GM20431 (cell line): ENCODE measurements around the gene CORO1C.

Experiments used
- in situ Hi-C: fragments of 300-500 bp; cut with MseI, MboI; formaldehyde crosslinking; loops from one replicate; pipeline ENCODE4 v1.15.0; 2020; ENCODE audit warnings: low sequenced_read_pairs; ENCODE audit not compliant: unreplicated experiment

The CORO1C gene

DNA sequence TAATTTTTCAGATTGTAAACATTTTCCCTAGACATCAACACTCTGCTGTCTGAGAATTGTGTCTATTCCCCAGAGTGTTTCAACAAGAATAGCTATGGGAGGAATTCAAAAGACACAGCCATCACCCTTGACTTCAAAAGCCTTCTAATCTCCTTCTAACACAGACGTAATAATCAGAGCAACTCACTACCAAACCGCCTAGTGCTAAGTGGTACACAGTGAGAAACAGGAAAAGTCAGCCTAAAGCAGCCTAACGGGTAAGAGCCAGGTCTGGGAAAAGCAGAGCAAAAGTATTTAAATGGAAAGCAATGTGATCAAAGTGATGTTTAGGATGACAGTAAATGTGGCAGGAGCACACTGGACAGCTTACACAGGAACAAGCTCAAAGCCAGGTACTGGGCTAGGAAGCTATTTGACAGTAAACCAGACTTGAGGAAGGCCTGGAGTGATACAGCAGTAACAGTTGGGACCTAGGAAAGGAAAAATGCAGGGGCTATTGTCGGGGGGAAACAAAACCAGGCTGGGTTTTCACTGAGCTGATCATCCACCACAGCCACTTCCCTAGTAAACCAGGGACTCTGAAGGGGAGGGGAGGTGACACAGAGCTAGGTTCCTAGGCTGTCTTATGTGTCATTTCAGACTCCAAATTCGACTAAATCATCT lies 29.4 kb downstream of the CORO1C start:
- in situ Hi-C loops, result no loop called here

DNA sequence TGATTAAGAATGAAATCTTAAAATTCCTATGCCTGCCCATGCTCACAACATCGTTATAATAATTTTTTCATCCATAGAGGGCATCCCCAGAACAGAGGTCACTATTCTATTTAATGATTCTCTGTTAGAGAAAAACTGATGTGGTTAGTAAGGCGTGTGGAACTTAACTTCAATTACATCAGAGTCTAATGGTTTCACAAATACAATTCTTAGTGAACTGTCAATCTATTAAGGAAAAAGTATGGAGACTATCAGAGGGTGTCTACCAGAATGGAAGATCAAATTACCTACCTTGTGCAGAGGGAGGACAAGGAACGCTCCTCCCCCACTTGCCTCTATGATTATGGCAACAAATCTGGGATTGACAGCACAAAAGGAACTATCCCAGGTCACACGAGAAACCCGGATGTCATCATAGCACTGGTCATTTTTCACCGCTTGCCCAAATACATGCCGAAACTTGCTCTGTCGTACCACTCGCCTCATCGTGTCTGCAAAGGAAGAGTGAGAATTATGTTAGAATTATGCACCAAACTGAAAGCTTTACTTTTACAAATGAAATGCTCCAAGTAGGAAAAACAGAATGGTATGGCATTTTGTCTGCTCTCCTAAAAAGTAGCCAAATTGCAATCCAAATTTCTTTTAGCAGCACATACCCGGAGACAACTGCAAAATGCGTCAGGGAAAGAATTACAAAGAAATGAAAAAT lies 30.3 kb downstream of the CORO1C start:
- in situ Hi-C loops, result no loop called here

DNA sequence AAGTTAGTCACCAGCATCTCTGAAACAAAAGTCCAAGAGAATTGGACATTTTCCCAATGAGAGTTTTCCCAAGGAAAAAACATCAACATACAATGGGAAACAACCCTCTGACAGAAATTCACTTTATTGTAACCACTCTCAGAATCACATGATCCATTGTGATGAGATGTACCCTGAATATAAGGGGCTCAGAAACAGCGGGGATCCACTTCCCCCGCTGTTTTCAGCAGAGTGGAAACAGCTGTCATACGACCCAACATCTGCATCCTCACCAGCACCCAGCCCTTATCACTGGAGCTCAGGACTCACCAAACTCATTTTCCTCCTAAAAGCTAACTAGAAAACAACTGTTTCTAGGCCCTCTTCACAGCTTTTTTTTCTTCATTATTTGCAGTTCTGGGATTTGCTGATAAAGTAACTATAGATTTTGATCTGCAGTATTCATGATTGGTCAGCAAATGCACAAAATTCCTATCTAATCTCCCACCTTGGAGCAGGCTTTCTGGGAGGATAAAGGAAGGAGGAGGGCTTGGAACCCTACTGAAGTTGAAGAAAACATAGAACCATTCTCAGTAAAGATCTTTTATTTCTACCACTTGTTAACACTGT lies 31.3 kb downstream of the CORO1C start:
- in situ Hi-C loops, result no loop called here

DNA sequence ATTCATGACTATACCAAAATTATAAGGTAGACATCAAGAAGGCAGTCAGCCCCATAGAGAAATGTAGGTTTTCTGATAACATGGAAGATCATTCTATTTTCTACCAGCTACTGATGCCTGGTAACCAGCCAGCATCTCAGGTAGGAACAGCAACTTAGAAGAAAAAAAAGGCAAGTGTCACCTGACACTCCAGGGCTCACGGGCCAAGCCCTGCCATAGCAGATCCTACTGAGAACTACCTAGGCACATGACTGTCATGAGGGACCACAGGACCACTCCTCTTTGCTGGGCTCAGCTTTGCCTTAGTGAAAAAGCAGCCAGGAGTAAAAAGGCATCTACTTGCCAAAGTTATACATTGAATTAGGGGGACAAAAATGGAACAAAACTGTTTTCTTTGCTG lies 33.4 kb downstream of the CORO1C start:
- in situ Hi-C loops, result no loop called here

DNA sequence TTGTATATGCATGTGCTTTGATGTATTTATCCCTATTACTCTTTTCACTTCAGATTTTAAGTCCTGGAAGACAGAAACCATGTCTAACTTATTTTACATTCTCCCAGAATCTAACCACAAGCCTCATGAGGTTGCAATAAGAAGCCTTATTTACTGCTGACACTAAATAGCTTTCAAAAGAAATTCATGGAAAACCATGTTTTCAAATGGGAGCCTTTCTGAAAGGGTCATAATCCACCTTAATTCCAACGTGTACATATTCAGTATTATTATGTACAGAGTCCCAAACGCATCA lies 34.4 kb downstream of the CORO1C start:
- in situ Hi-C loops, result no loop called here

DNA sequence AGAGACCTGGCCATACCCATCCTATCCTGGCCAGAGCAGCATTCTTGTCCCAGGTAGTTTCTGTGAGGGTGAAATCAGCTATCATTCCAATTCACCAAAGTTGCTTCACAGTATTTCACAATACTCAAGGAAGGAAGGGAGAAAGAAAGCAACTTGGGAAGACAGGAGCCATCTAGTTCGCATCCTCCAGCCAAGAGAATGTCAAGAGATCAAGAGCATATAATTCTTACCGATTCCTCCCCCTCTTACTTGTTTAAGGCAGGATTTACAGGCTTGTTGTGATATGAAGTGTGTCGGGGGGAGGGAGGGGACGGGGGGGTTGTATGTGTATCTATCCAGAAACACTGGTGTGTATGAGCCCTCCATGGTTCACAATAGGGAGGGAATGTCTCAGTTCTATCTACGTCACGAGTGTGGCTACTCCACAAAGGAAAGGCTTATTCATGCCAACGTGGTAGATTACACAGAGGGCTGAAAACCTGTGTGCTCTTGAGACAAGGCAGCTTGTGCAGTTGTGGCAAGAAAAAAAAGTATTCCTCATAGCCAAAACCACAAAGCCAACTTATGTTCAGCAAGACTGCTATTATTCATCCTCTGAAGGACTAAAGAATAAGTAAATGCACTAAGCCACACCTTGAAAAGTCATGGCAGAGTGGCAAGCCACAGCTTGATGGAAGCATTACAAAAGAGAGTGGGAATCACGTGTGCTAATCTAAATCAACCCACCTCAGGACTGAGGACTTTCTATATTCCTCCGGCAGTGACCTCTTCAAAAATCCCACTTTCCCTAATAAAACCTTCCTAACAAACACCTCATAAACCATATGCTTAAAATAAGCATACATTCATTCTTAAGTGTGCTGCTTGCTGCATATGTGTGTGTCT lies 35.0 kb downstream of the CORO1C start:
- in situ Hi-C loops, result no loop called here

DNA sequence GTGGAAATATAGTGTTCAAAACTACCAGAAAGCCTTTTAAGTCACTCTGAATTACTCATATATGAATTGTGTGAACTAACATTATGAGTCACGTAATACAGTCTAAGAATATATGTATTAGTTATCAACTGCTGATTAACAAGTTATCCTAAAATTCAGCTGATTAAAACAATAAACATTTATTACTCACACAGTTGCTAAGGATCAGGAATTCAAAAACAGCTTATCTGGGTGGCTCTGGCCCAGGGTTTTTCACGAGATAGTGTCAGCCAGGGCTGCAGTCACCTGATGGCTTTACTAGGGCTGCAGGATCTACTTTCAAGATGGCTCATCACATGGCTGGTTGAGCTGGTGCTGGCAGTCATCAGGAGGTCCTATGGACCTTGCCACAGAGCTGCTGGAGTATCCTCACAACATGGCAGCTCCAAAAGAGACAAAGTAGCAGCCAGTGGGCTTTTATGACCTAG lies 36.5 kb downstream of the CORO1C start:
- in situ Hi-C loops, result no loop called here

DNA sequence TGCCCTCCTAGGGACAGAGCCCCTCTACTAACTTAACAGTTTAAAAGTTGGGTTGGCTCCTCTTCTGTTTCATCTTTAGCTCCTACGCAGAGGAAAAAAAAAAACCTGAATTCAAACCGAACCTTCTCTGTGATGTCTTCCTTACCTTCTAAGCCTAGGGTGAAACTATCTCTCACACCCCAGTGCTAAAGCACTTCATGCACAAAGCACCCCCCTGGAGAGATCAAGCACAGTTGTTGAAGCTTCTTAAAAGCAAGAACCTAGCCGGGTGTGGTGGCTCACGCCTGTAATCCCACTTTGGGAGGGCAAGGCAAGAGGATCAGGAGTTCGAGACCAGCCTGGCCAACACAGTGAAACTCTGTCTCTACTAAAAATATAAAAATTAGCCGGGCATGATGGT lies 37.6 kb downstream of the CORO1C start:
- in situ Hi-C loops, result no loop called here

DNA sequence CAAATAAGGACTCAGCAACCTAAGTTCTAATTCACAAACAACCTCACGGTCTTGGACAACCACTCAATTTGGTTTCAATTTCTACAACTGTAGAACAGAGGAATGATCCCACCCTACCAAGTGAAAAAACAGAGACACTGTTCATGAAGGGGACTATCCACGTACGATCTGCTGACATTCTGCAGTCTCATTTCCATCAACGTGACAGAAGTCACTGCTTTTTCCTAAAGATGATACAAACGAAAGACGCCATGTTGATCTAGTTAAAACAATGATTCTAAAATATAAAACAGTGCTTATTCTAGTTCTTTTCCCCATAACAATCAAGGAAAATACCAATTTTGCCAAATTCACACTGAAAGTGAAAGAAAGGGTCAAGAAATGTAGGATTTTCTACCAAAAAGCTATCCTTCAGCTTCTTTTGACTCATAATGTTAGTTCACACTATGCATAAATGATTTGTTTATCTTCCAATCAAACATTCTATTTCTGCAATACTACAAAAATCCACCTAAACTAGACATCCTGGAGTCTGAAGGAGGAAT lies 38.1 kb downstream of the CORO1C start:
- in situ Hi-C loops, result no loop called here

DNA sequence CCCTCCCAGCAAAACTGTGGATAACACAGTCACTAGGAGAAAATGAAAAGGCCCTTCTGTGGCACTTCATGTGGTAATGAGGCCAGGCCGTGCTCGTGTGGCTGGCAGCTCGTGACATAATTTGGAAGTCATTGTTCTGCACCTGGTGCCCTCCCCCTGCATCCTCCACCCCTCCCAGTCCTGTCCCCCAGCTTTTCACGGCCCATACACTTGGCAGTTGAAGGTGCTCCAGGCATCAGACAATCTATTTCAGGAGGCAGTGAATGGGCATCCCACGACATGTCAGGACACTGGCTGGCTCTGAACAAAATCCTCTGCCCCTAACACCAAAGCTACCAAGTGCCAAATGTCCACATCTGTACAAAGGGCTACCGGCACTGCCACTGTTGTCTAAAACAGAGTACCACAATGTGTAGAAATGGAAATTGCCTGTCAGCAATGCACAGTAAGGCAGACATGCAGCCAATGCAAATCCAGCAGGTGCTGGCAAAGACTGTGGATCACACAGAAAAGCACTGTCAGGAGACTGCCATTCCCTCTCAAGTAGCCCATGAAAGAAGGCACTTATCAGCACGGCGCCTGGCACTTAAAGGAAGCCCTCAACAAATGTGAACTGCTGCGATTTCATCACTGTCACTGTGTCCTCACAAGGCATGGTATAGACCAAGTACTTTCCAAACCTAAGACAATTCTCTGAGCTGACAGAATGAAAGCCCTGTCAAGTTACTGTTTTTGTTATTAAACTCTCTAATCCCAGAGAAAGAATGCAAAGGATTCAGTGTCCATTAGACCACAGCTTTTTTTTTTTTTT lies 39.1 kb downstream of the CORO1C start:
- in situ Hi-C loops, result no loop called here

DNA sequence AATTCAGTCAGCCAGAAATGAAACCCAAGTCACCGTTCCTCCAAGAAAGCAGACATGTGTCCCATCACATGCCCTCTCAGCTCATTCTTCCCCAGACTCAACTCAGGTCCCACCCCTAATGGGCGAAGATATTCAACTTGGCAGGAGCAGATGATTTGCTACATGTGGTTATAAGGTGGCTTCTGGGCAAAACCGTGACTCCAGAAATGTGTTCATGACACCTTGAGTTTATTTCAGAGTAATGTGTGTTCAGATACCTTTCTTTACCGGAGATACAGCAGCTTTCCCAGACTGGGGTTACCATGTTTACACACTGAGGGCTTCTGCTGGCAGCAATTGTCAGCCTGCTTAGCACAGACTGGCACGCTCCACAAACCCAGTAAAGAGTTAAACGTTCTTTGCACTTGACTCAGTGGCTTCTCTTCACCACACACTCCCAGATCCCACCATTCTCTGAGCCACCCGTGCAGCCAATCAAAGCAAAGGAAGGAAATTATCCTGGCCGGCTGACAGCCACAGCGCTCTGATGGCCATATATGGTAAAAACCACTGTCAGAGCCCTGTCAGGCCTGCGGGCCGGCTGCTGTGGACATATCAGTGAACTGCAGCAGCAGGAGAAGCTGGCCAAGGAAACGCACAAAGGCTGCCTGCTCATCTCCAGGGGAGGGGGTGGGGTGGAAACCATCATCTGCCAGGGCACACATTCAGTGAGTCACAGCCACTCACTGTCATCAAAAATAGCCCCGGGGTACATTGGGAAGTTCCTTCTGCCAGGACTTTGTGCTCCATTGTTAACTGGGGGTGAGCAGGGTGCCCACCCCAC lies 39.9 kb downstream of the CORO1C start:
- in situ Hi-C loops, result no loop called here

DNA sequence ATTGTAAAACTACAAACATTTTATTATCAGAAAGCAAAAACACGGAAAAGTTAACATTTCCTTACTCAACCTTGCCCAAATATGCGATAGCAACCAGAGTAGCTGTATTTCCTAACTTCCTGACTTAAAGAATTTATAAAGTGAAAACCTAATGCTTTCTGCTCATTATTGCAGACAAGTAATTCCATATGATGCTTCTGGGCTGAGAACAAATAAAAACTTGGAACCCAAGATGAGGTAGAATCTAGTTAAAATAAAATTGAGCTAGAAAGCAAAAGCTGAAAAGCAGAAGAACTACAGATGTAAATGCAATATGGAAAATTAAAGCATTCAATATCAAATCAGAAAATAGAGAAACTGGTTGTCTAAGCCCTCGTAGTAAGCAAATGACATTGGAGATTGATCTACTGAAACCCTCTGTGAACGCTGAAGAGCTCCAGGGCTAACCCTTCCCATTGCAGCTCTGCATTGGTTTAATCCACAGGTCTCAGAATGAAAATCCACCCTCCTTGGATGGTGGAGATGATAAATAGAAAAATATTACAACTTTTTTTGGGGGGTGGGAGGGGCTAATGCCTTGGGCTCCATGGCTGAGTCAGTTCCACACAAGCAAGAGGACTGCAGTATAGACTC lies 40.7 kb downstream of the CORO1C start:
- in situ Hi-C loops, result no loop called here

DNA sequence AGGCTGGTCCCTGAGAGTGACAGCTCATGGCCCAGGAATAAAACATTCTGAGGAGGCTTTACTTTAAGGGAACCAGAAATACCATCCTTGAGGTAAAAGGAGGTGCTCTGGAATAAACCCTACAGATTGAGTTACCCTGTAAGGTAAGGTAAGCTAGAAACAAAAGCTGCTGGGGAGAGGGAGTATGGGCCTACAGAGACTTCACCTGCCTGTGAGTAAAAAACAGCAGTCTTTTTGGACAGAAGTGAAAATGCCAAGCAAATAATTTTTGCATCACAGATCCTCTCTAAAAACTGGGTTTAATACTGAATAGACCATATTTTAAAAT lies 41.2 kb downstream of the CORO1C start:
- in situ Hi-C loops, result no loop called here

DNA sequence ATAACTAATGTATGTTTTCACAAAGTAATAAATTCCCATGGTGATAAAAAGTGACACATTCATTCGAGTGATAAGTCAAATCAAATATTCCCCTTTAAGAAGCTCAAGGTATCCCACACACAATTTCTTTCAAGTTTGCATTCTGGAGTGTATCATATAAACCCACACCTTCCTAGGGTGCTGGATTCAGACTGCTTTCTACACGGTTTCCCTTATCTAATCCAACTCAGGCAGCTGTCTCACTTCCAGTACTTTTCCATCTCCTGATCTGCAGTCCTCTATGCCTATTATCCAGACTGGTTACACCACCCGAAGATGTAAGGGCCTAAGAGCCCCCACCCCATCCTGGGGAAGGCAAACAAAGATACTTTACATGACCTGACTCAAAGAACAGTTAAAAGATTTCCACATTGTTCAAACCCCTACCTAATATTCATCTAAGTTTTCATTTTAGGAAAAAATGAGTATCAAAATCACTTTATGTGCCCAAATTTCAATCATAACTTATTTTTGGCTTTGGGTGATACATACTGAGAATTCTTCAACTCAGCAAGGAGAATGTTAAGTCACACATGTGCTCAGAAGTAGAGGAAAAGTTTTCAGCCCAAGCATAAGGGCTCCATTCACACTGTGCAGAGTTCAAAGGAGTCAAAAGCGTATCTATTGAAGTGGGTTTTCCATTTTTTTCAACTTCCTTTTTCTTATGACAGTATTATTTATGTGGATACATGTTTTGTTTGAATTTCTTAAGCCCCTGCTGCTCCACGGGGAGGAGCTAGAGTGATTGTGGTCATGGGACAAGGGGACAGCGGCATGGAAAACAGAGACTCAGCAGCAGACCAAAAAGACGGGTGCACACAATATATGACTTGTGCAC lies 41.8 kb downstream of the CORO1C start:
- in situ Hi-C loops, result no loop called here

DNA sequence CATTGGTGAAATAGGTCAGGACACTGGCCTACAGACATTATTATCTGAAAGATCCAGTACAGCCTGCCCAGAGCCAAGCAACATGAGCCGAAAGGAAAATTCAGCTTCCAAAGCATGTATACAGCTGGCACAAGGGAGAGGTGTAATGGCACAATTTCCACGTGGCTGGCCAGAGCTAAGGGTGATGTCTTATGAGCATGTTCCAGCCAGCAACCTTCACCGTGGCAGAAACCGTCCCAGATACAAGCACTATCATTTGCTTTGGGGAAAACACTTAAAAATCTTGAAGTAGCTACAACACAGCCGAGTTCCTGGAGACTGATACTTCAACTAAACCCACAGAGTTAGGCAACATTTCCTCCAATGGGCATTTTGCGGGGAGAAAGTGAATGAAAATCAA lies 44.5 kb downstream of the CORO1C start:
- in situ Hi-C loops, result no loop called here

DNA sequence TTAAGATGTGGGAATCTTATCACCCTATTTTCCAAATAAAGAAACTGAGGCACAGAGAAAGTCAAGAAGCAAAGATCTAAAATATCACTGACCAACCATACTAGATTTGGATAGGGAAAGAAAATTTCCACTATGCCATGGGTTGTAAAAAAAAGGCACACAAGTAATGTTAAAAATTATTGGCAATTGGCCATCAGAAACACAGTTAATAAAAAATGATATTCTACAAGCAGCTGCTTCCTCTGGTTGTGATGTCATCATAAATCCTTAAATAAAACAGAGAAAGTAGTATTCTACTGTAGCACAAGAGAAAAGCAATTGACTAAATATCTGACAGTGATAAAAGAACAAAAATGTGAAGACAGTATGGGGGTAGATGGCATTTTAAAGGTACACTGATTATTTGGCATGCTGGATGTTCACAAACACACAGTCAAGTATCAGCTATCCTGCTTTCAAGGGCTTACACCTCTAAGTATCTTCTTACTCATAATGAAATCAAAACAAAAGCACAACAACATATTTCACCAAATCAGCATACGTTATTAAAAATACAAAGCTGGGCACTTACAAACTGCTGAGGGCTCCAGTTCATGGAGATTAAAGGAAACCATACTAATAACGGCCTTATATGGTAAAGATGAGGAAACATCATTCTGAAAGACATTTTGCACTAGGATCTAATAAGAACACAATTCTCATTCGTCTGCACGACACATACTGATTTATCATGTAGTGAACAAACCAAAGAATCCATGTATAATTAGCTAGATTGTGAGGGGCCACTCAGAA lies 45.7 kb downstream of the CORO1C start:
- in situ Hi-C loops, result no loop called here
